GM21825 (cell line): ENCODE measurements around the gene GLB1L.
"Not testable (repeated sequence)": the region's sequence is repeated elsewhere in the genome, so short reads cannot be mapped to it uniquely, and the experiment has no call there.

Source experiments
- ATAC-seq: cut with Tn5 transposase; IDR thresholded peaks from one replicate; pipeline ENCODE4 v1.9.1; 2021; ENCODE audit warnings: mild to moderate bottlenecking, moderate library complexity; ENCODE audit not compliant: unreplicated experiment

GLB1L gene

GRCh38 chr2:219281588-219281987 lies 36.3 kb upstream of the GLB1L start:
- no peak for ATAC-seq

DNA sequence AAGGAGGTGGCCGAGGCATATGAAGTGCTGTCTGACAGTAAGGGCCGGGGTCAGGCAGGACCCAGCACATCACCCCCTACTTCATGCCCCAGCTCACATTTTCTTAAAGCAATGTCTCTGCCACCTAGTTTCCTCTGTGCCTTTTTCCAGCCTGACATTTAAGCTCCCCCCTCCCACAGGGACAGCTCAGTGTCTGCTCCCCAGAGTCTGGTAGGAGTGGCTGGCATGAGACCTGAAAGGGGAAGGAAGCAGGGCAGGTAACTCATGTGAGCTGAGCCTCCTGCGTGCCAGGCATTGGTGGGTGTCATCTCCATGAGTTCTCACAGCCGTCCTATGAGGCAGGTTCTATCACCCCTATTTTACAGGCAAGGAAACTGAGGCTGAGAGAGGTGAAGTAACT lies 35.4 kb upstream of the GLB1L start:
- no peak for ATAC-seq

DNA sequence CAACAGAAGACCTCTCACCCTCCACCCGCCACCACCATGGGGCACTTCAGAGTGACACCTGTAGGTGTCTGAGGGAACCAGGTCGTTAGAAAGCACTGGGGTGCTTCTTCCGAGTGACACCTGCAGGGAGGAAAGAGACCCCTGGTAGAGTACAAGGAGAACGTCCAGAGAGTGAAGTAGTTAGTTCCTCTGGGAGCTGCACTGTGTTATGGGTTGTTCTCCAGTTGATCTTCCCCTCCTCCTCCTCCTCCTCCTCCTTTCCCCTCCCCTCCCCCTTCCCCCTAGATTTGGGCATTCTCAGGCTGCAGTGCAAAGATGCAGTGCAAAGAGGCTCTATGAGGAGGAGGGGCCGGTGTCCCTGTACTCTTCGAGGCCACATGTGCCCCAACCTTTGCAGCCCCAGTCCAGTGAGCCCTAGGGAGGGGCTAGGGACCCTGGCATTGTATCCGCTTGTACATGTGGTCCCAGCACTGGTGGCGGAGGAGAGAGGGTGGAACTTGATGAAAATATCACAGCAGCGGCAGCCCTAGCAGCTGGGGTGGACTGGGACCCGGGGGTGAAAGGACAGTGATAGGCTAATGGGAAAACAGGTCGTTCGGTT lies 34.8 kb upstream of the GLB1L start:
- no peak for ATAC-seq

DNA sequence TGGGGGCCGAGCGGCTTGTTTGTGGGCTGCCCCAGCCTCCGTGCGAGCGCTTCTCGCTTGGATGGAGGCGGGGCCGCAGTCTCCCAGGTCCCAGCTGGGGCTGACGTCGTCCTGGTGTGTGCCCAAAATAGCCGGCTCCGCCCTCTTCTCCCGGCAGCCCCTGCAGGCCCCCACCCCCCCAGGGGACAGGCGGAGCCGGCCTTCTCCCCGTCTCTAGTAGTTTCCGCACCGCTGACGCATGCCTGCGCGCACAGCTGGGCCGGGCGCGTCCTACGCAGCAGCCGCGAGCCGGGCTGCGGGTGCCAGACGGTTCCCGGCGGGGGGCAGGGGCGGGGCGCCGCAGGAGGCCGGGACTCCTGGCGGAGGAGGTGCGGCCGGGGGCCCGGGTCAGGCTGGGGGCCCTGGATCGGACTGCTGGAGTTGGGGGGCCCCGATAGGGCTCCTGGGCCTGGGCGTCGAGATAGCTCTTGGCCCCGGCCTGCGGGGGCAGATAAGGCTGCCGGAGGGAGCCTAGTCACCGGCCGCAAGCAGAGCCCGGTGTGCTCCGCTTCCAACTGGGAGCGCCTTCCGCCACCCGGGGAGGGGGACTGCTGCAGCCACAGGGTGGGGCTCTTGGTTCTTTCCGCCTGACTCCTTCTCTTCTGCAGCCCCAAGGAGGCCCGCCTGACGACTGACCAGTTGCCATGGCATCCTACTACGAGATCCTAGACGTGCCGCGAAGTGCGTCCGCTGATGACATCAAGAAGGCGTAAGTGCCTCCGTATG lies 34.1 kb upstream of the GLB1L start, which contains the start of gene DNAJB2:
TSS of gene DNAJB2 (plus strand) at position 216 of the 765 bp plus-strand sequence. CDS start at position 684, 468 bp downstream.
- peak; percentile 85 for ATAC-seq

GRCh38 chr2:219278655-219279150 lies 33.5 kb upstream of the GLB1L start:
- ATAC-seq: no peak

GRCh38 chr2:219277703-219278654 lies 32.7 kb upstream of the GLB1L start:
- peak; percentile 25 for ATAC-seq

DNA sequence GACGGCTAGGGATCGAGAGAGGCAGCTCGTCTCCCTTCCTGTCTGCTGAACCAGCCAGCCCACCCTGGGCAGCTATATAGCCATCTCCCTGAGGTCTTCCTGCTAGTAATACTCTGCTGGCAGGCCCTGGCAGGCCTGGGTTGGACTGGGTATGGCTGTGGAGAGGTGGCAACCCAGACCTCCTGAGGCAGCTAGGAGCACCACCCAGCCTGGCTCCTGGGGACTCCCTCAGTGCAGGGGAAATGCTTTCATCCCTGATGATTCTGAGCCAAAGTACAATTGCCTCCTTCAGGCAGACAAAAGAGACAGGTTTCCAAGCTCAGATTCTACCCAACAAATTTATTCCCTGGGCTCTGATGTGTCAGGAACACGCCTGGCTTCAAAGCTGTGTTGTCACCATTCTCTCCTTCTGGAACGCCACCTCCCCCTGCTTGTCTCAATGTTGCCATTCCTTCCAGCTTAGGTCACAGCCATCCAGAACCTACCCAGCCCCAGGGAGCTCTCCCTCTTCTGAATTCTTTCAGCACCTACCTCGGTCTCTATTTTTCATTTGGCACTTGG lies 29.2 kb upstream of the GLB1L start:
- ATAC-seq: no peak

DNA sequence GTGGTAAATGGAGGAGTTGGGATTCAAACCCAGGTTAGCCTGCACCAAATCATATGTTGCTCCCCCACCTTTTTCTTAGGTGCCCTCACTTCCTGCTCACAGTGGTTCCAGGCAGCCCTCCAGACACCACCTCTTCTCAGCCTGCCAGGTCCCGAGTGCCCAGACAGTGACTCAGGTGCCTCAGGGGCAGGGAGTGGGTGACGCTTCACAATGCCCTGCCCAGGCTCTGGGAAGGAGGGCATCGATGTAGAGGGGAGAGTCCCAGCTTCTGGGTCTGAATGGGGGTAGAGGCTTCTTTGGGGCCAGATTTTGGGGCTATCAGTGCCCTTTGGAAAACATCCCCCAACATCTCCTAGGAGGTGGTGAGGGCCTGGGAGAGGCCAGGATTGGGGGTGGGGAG lies 28.7 kb upstream of the GLB1L start:
- ATAC-seq: no peak

GRCh38 chr2:219272995-219273394 lies 27.8 kb upstream of the GLB1L start:
- no peak for ATAC-seq

DNA sequence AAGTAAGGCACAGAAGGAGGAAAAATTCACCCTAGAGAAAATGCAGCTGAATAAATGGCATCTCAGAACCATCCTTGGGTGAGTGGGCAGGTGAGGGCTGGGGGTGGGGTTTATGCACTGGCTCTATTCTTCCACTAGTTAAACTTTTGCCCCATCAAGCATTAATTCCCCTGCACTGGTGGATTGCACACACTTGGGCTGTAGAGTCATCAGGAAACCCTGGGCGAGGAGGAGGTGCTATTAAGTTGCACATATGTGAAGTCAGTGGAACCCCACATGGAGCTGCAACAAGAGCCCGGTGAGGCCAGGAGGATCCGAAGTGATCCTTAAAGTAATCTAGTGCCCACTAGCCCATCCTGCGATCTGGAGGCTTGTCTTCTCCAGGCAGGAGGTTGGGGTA lies 27.1 kb upstream of the GLB1L start:
- no peak for ATAC-seq

DNA sequence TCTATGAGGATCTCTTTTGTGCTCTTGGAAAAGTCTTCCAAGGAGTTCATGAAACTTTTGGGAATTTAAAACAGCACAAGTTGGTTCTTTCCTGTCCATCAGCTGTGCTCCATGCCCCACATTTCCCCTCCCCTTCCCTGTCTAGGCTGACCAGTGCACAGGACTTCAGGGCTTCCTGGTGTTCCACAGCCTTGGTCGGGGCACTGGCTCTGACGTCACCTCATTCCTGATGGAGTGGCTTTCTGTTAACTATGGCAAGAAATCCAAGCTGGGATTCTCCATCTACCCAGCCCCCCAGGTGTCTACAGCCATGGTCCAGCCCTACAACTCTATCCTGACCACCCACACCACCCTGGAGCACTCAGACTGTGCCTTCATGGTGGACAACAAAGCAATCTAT lies 25.8 kb upstream of the GLB1L start:
- ATAC-seq: no peak

DNA sequence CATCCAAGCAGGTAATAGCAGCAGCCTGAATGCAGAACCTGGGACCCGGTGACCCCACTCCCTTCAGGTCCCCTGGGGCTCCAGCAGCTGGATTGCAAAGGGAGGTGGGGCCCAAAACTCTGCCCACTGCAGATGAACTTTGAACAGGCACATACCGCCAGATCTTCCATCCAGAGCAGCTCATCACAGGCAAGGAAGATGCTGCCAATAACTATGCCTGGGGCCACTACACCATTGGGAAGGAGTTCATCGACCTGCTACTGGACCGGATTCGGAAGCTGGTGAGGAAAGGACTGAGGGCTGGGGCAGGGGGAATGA lies 24.8 kb upstream of the GLB1L start:
- no peak for ATAC-seq

DNA sequence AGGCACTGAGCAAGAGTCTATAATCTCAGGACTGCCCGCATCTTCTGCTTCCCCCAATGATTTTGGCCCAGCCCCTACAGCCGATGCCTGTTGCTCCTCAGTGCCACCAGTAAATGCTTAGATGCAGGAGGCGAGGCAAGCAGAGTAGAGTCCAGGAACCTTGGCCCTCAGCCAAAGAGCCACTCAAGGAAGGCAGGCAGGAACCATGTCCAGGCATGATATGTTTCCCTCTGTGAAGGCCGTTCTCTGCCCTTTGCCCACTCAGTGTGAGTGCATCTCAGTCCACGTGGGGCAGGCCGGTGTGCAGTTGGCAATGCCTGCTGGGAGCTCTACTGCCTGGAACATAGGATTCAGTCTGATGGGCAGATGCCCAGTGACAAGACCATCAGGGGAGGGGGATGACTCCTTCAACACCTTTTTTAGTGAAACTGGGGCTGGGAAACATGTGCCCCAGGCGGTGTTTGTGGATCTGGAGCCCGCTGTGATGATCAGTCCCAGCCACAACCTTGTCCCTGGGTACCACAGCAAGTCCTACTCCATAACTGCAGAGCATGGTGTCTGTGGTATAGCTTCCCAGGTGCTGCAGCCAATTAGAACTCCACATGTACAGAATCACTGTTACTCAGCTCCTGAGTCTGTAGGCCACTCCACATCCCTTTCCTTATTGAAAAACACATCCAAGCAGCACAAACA lies 24.3 kb upstream of the GLB1L start:
- ATAC-seq: no peak

DNA sequence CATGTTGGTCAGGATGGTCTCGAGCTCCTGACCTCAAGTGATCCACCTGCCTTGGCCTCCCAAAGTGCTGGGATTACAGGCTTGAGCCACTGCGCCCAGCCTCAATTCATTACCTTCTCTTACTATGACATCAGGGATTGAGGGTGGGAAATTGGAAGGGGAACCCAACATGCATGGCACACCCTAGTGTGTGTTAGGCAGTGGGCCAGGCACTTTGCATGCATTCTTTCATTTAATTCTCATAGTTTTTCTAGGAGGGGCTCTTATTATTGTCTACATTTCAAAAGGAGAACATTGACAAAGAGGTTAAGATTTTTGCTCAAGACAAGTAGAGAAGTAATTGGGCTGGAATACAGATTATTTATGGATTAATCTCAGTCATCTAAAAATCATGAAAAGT lies 23.1 kb upstream of the GLB1L start:
- ATAC-seq: no peak

GRCh38 chr2:219266886-219267285 lies 21.6 kb upstream of the GLB1L start:
- ATAC-seq: no peak

DNA sequence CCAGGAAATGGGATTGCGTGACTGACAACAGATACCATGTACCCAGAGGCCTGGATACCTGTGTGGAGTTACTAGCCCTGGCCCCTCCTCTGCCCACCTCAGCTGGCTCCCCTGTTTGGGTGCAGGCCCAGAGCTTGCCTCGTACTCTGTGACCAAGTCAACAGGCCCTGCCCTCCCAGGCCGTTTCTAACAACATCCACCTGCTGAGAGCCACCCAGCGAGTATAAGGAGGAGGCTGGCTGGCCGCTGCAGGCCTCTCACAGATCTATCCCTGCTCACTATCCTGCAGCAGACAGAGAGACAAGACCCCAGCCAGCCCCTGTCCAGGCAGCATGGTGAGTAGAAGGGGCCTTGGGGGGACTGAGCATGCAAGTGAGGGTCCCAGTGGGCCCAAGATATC lies 21.0 kb upstream of the GLB1L start:
- ATAC-seq: no peak

DNA sequence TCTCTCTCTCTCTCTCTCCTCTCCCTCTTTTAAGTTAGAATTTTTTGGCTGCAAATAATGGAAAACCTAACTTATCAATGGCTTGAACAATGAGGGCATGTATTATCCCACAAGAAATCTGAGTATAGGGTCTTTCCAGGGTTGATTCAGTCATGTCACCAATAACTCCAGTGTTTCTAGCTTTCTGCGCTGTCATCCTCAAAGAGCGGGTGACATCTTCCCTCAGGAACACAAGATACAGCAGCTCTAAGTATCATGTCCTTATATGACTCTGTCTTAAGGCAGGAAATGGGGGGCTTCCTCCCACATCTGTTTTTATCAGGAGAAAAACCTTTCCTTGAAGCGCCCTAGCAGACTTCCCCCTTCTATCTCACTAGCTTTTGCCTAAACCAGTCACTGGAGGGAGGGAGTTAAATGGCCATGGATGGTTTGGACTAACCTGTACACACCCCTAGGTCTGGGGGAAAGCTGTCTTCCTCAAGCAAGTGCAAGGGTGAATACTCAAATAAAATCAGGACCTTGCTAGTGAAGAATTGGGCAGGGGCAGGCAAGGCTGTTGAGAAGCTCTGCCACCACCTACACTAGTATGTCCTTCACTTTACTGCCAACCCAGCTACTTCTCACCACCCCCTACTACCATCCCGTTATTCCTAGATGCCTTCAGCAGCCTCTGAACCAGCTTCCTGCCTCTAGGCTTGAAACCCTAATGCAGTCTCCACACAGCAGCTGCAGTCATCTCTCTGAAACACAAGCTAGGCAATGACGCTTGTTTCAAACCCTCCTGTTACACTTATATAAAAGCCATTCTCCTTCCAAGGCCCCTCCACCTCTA lies 16.0 kb upstream of the GLB1L start:
- ATAC-seq: no peak

- ATAC-seq: not testable (repeated sequence)
These were observed 13.7 kb upstream of the GLB1L start for GRCh38 chr2:219258942-219259341.

GRCh38 chr2:219254590-219255201 lies 9.5 kb upstream of the GLB1L start:
- ATAC-seq: peak; percentile 22
